ENCODE measurements around the gene OLFML1.

The OLFML1 gene

GRCh38 chr11:7469351-7469865, 15.9 kb upstream of the OLFML1 start:
- in situ Hi-C loops (cut with MboI; ENCODE audit: low pct_unique_long_range_greater_than_20kb, low sequenced_read_pairs, unreplicated experiment): no loop called here

GRCh38 chr11:7471071-7471470, 14.2 kb upstream of the OLFML1 start:
- TF ChIP-seq CTCF (IDR thresholded peaks at IDR 0.05; ENCODE audit: extremely low read depth, insufficient read depth, missing control alignments): no peak
- in situ Hi-C loops (cut with MboI; ENCODE audit: low pct_unique_long_range_greater_than_20kb, low sequenced_read_pairs, unreplicated experiment): no loop called here
- DNase-seq (ENCODE audit: low spot score): no peak

More at GRCh38 chr11:7469351-7469865, 15.9 kb upstream of the OLFML1 start:
- no peak for DNase-seq (ENCODE audit: low spot score)
- TF ChIP-seq CTCF (IDR thresholded peaks at IDR 0.05; ENCODE audit: extremely low read depth, insufficient read depth, missing control alignments): no peak

GRCh38 chr11:7473717-7474116, 11.6 kb upstream of the OLFML1 start:
- no peak for TF ChIP-seq CTCF (IDR thresholded peaks at IDR 0.05; ENCODE audit: extremely low read depth, insufficient read depth, missing control alignments)
- in situ Hi-C loops (cut with MboI; ENCODE audit: low pct_unique_long_range_greater_than_20kb, low sequenced_read_pairs, unreplicated experiment): no loop called here
- DNase-seq (ENCODE audit: low spot score): peak; percentile 47

GRCh38 chr11:7480113-7480512, 5.2 kb upstream of the OLFML1 start:
- TF ChIP-seq CTCF (IDR thresholded peaks at IDR 0.05; ENCODE audit: extremely low read depth, insufficient read depth, missing control alignments): no peak
- DNase-seq (ENCODE audit: low spot score): no peak
- in situ Hi-C loops (cut with MboI; ENCODE audit: low pct_unique_long_range_greater_than_20kb, low sequenced_read_pairs, unreplicated experiment): no loop called here

- no peak for TF ChIP-seq CTCF (IDR thresholded peaks at IDR 0.05; ENCODE audit: extremely low read depth, insufficient read depth, missing control alignments)
- no peak for DNase-seq (ENCODE audit: low spot score)
- in situ Hi-C loops (cut with MboI; ENCODE audit: low pct_unique_long_range_greater_than_20kb, low sequenced_read_pairs, unreplicated experiment): no loop called here
These were observed 1.2 kb upstream of the OLFML1 start for GRCh38 chr11:7484131-7484530.

- no peak for TF ChIP-seq CTCF (IDR thresholded peaks at IDR 0.05; ENCODE audit: extremely low read depth, insufficient read depth, missing control alignments)
- no peak for DNase-seq (ENCODE audit: low spot score)
- in situ Hi-C loops (cut with MboI; ENCODE audit: low pct_unique_long_range_greater_than_20kb, low sequenced_read_pairs, unreplicated experiment): no loop called here
These were observed 661 bp upstream of the OLFML1 start for GRCh38 chr11:7484645-7485044.

Measured in GM13977 (cell line).